NCI-H748 (cell line): ENCODE measurements around the gene HTRA1.

Source experiments
- DNase-seq: peaks from one replicate; lab custom pipeline; 2025; ENCODE audit not compliant: unreplicated experiment; lab: John Stamatoyannopoulos, UW

The HTRA1 gene

GRCh38 chr10:122514045-122514840 lies 52.9 kb downstream of the HTRA1 start:
- DNase-seq, result no peak

GRCh38 chr10:122515022-122515424 lies 53.7 kb downstream of the HTRA1 start:
- no peak for DNase-seq

GRCh38 chr10:122515588-122516231 lies 54.4 kb downstream of the HTRA1 start:
- DNase-seq, result no peak

GRCh38 chr10:122516734-122517133 lies 55.4 kb downstream of the HTRA1 start:
- DNase-seq, result no peak

GRCh38 chr10:122519144-122519543 lies 57.8 kb downstream of the HTRA1 start:
- DNase-seq, result no peak

- DNase-seq, result no peak
These were observed 58.5 kb downstream of the HTRA1 start for GRCh38 chr10:122519873-122520272.

GRCh38 chr10:122521011-122521410 lies 59.7 kb downstream of the HTRA1 start:
- no peak for DNase-seq

- DNase-seq, result no peak
These were observed 63.5 kb downstream of the HTRA1 start for GRCh38 chr10:122524811-122525210.

GRCh38 chr10:122525788-122526187 lies 64.4 kb downstream of the HTRA1 start:
- no peak for DNase-seq

- no peak for DNase-seq
These were observed 65.5 kb downstream of the HTRA1 start for GRCh38 chr10:122526892-122527291.

- peak; percentile 64 for DNase-seq
These were observed 68.8 kb downstream of the HTRA1 start for GRCh38 chr10:122530177-122530576.

- no peak for DNase-seq
These were observed 69.9 kb downstream of the HTRA1 start for GRCh38 chr10:122531261-122531660.

- DNase-seq, result peak; percentile 18
These were observed 70.6 kb downstream of the HTRA1 start for GRCh38 chr10:122531939-122532338.

- no peak for DNase-seq
These were observed 71.4 kb downstream of the HTRA1 start for GRCh38 chr10:122532601-122533296.

- no peak for DNase-seq
These were observed 76.2 kb downstream of the HTRA1 start for GRCh38 chr10:122537545-122537944.

- DNase-seq, result no peak
These were observed 80.2 kb downstream of the HTRA1 start for GRCh38 chr10:122541541-122542002.

- DNase-seq, result no peak
These were observed 82.5 kb downstream of the HTRA1 start for GRCh38 chr10:122543676-122544445.

- no peak for DNase-seq
These were observed 83.1 kb downstream of the HTRA1 start for GRCh38 chr10:122544493-122544892.

GRCh38 chr10:122546242-122546641 lies 84.9 kb downstream of the HTRA1 start:
- no peak for DNase-seq

- no peak for DNase-seq
These were observed 87.2 kb downstream of the HTRA1 start for GRCh38 chr10:122548407-122549085.

- DNase-seq, result no peak
These were observed 88.3 kb downstream of the HTRA1 start for GRCh38 chr10:122549636-122550035.
